ENCODE measurements around the gene SLC6A4.
"Not testable (repeated sequence)": the region's sequence is repeated elsewhere in the genome, so short reads cannot be mapped to it uniquely, and the experiment has no call there.

Gene SLC6A4

GRCh38 chr17:30165147-30165546, 70.3 kb downstream of the SLC6A4 start:
- FAIRE-seq: no peak

GRCh38 chr17:30164531-30164930, 71.0 kb downstream of the SLC6A4 start:
- FAIRE-seq: no peak

- FAIRE-seq: no peak
Observed at GRCh38 chr17:30161601-30162000, 73.9 kb downstream of the SLC6A4 start.

GRCh38 chr17:30160419-30161172, 74.9 kb downstream of the SLC6A4 start:
- FAIRE-seq: no peak

- FAIRE-seq: no peak
Observed at GRCh38 chr17:30158896-30159625, 76.4 kb downstream of the SLC6A4 start.

- no peak for FAIRE-seq
Observed at GRCh38 chr17:30155389-30155788, 80.1 kb downstream of the SLC6A4 start.

GRCh38 chr17:30153463-30153862, 82.0 kb downstream of the SLC6A4 start:
- no peak for FAIRE-seq

- no peak for FAIRE-seq
Observed at GRCh38 chr17:30151471-30151870, 84.0 kb downstream of the SLC6A4 start.

GRCh38 chr17:30148376-30148775, 87.1 kb downstream of the SLC6A4 start:
- no peak for FAIRE-seq

GRCh38 chr17:30147860-30148259, 87.6 kb downstream of the SLC6A4 start:
- not testable (repeated sequence) for FAIRE-seq

All from G401.6 (cell line).